HCT116 (cell line): ENCODE data around the gene WDR19. TPM values are rescaled to one million over a fixed set of nuclear protein-coding genes. Genes with fewer than 3 reads are reported as not detected.

Experiments used
- ATAC-seq: fragments of 200-7000 bp; cut with Tn5 transposase; 2 replicates; pipeline ENCODE4 v1.9.1; 2020; ENCODE audit warnings: mild to moderate bottlenecking, moderate library complexity
- BruUV-seq: library from RNA; stranded (reverse); fragments of 400-500 nt; replicated peaks from 2 replicates; lab custom pipeline; 2021; lab: Mats Ljungman, UMichigan
- CTCF ChIA-PET: fragments of 300-600 bp; sonication (Branson Sonifier 250); formaldehyde crosslinking; loops from one replicate; lab custom pipeline; 2021; ENCODE audit warnings: antibody characterized with exemption; lab: Charles Lee
- POLR2A ChIA-PET: fragments of 300-600, 350-600 bp; sonication (Branson Sonifier 250); formaldehyde crosslinking; loops from one replicate; lab custom pipeline; 2021; ENCODE audit warnings: antibody characterized with exemption; lab: Charles Lee
- RAD21 ChIA-PET, 2 experiments: fragments of 300-600 bp; sonication (Branson Sonifier 250); formaldehyde crosslinking; loops; one replicate each; lab custom pipeline; 2023; ENCODE audit warnings: low total read pairs in 2 of 2; ENCODE audit not compliant: uncharacterized antibody in 2 of 2, unreplicated experiment in 2 of 2, low non-redundant PET in 1 of 2; lab: Charles Lee
- DNase-seq: peaks from one replicate; pipeline ENCODE4 v3.0.0-alpha.2; 2010; ENCODE audit warnings: low read depth, low spot score
- H2AFZ ChIP-seq: fragments of 200-600 bp; shearing (Covaris generic), sonication (generic); 2 replicates; pipeline ENCODE4 v1.6.1; 2017; ENCODE audit warnings: low read depth, mixed run types, mixed read lengths, antibody characterized with exemption, low read length; ENCODE audit not compliant: poor library complexity, severe bottlenecking
- H3K27ac ChIP-seq: 2 replicates; pipeline ENCODE4 v1.5.1; 2012; ENCODE audit warnings: low read depth, low read length
- H3K27me3 ChIP-seq: fragments of 200-600 bp; sonication (generic); 2 replicates; pipeline ENCODE4 v1.6.1; 2016; ENCODE audit warnings: mixed run types, low read length, mixed read lengths; ENCODE audit not compliant: insufficient read depth
- H3K36me3 ChIP-seq, 2 experiments: fragments of 200-500 bp in 1 of 2; fragments of 200-600 bp in 1 of 2; sonication (Bioruptor generic) in 1 of 2; sonication (generic) in 1 of 2; 2 replicates each; pipeline versions ENCODE4 v1.5.1 to v1.6.1; 2014 to 2016; ENCODE audit warnings: low read length in 2 of 2, inconsistent platforms in 1 of 2, mixed read lengths in 1 of 2, mixed run types in 1 of 2; ENCODE audit not compliant: insufficient read depth in 2 of 2, control insufficient read depth in 1 of 2
- H3K4me1 ChIP-seq, 2 experiments: fragments of 200-600 bp in 1 of 2; sonication (generic) in 1 of 2; 2 replicates each; pipeline versions ENCODE4 v1.5.1 to v1.6.1; 2012 to 2017; ENCODE audit warnings: low read length in 2 of 2, inconsistent platforms in 1 of 2, mild to moderate bottlenecking in 1 of 2, mixed read lengths in 1 of 2, mixed run types in 1 of 2, moderate library complexity in 1 of 2; ENCODE audit not compliant: insufficient read depth in 2 of 2, control insufficient read depth in 1 of 2
- H3K4me2 ChIP-seq: fragments of 200-600 bp; sonication (generic); 2 replicates; pipeline ENCODE4 v1.6.1; 2017; ENCODE audit warnings: mixed run types, low read length, mixed read lengths
- H3K4me3 ChIP-seq, 2 experiments: fragments of 200-600 bp in 1 of 2; sonication (generic) in 1 of 2; replicated peaks in 1 of 2; 2 replicates each; pipeline ENCODE4 v1.5.1; 2011 to 2016; ENCODE audit warnings: low read length in 2 of 2, control low read depth in 1 of 2, low read depth in 1 of 2, mild to moderate bottlenecking in 1 of 2, mixed read lengths in 1 of 2, mixed run types in 1 of 2
- H3K79me2 ChIP-seq: fragments of 200-600 bp; sonication (generic); 2 replicates; pipeline ENCODE4 v1.6.1; 2017; ENCODE audit warnings: mild to moderate bottlenecking, mixed run types, low read length, moderate library complexity, mixed read lengths; ENCODE audit not compliant: insufficient read depth
- H3K9ac ChIP-seq: fragments of 200-600 bp; sonication (generic); 2 replicates; pipeline ENCODE4 v1.6.1; 2016; ENCODE audit warnings: low read length, mixed read lengths
- H3K9me2 ChIP-seq: fragments of 200-600 bp; sonication (generic), shearing (Covaris generic); 2 replicates; pipeline ENCODE4 v1.6.1; 2017; ENCODE audit warnings: mixed run types, mild to moderate bottlenecking, moderate library complexity; ENCODE audit not compliant: insufficient read depth
- H3K9me3 ChIP-seq, 2 experiments: fragments of 200-500 bp in 1 of 2; fragments of 200-600 bp in 1 of 2; sonication (Bioruptor generic) in 1 of 2; sonication (generic) in 1 of 2; 2 replicates each; pipeline ENCODE4 v1.6.1; 2014 to 2017; ENCODE audit warnings: low read length in 2 of 2, mixed read lengths in 2 of 2, inconsistent platforms in 1 of 2, low read depth in 1 of 2, mild to moderate bottlenecking in 1 of 2, mixed run types in 1 of 2, moderate library complexity in 1 of 2; ENCODE audit not compliant: control insufficient read depth in 1 of 2, insufficient read depth in 1 of 2
- H4K20me1 ChIP-seq: fragments of 200-600 bp; sonication (generic), shearing (Covaris generic); 2 replicates; pipeline ENCODE4 v1.6.1; 2017; ENCODE audit warnings: mixed run types, mild to moderate bottlenecking, moderate library complexity; ENCODE audit not compliant: insufficient read depth
- CEBPB ChIP-seq: IDR thresholded peaks from 2 replicates; pipeline ENCODE4 v1.6.1; 2012; ENCODE audit warnings: low read depth
- ELF1 ChIP-seq: IDR thresholded peaks from 2 replicates; pipeline ENCODE4 v1.6.1; 2012; ENCODE audit warnings: low read depth, borderline replicate concordance
- EZH2phosphoT487 ChIP-seq: fragments of 200-600 bp; IDR thresholded peaks from 2 replicates; pipeline ENCODE4 v1.6.1; 2018; ENCODE audit warnings: antibody characterized with exemption, borderline replicate concordance
- JUND ChIP-seq: IDR thresholded peaks from 2 replicates; pipeline ENCODE4 v1.6.1; 2012
- POLR2A ChIP-seq: IDR thresholded peaks from 2 replicates; pipeline ENCODE4 v1.7.0; 2011; ENCODE audit warnings: borderline replicate concordance; ENCODE audit not compliant: insufficient read depth, insufficient read length; ENCODE audit errors: extremely low read depth
- POLR2AphosphoS5 ChIP-seq: IDR thresholded peaks from 2 replicates; pipeline ENCODE4 v1.6.1; 2011; ENCODE audit warnings: mild to moderate bottlenecking, low read depth, low read length, moderate library complexity
- SIN3A ChIP-seq: IDR thresholded peaks from 2 replicates; pipeline ENCODE4 v1.6.1; 2012; ENCODE audit warnings: low read depth
- SP1 ChIP-seq: IDR thresholded peaks from 2 replicates; pipeline ENCODE4 v1.6.1; 2012; ENCODE audit warnings: low read depth
- SRF ChIP-seq: IDR thresholded peaks from 2 replicates; pipeline ENCODE4 v1.6.1; 2012; ENCODE audit warnings: low read depth
- TCF7L2 ChIP-seq: IDR thresholded peaks from 2 replicates; pipeline ENCODE4 v1.7.0; 2011; ENCODE audit warnings: borderline replicate concordance, inconsistent platforms; ENCODE audit not compliant: insufficient read depth, insufficient read length; ENCODE audit errors: extremely low read depth
- YY1 ChIP-seq: IDR thresholded peaks from 2 replicates; pipeline ENCODE4 v1.6.1; 2011; ENCODE audit warnings: low read length, low read depth, moderate library complexity, mild to moderate bottlenecking; ENCODE audit not compliant: insufficient replicate concordance; ENCODE audit errors: extremely low read depth
- ZFX ChIP-seq: fragments of 450-650 bp; IDR thresholded peaks from 2 replicates; pipeline ENCODE4 v1.6.1; 2017
- ZNF274 ChIP-seq: fragments of 200-500 bp; sonication (Bioruptor generic); IDR thresholded peaks from 2 replicates; pipeline ENCODE4 v1.6.1; 2014; ENCODE audit warnings: mild to moderate bottlenecking, low read depth, low read length, inconsistent platforms
- intact Hi-C: fragments of 100-400 bp; cut with micrococcal nuclease; formaldehyde crosslinking; loops from 2 replicates; pipeline ENCODE4 v1.10.0; 2022
- total RNA-seq: library from RNA; stranded (reverse); gene quantifications from one replicate; pipeline ENCODE4 v1.2.1, GENCODE V29; 2021; ENCODE audit not compliant: unreplicated experiment
- TF ChIP-seq, protein P1 (sequence below): IDR thresholded peaks from 2 replicates; pipeline ENCODE4 v1.6.1; 2012
- TF ChIP-seq, protein P2 (sequence below): IDR thresholded peaks from 2 replicates; pipeline ENCODE4 v1.6.1; 2011; ENCODE audit warnings: mild to moderate bottlenecking, low read length, moderate library complexity; ENCODE audit not compliant: insufficient replicate concordance; ENCODE audit errors: extremely low read depth
- TF ChIP-seq, protein P3 (sequence below): IDR thresholded peaks from 2 replicates; pipeline ENCODE4 v1.6.1; 2012

The WDR19 gene
- total RNA-seq, 1 experiment from 2014 or later, result 18.8 TPM

DNA sequence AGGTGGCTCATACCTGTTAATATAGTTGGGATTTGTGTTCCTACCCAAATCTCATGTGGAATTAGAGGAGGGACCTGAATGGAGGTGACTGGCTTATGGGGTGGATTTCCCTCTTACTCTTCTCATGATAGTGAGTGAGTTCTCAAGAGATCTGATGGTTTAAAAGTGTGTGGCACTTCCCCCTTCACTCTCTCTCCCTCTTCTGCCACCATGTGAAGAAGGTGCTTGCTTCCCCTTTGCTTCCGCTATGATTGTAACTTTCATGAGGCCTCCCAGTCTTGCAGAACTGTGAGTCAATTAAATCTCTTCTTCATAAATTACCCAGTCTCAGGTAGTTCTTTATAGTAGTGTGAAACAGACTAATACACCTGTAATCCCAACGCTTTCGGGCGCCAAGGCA is 28.3 kb upstream of the WDR19 start:
- no peaks in the 10 kb centered on the region for H3K27me3 ChIP-seq
- H3K9me3 ChIP-seq, result no peaks in the 10 kb centered on the region
- no peak overlapping the region for H2AFZ ChIP-seq
- intact Hi-C loops, result no loop called here
- H3K4me2 ChIP-seq, result no peak overlapping the region
- H3K27ac ChIP-seq, result no peak overlapping the region
- ATAC-seq (no peak), DNase-seq (no peak)
- no TSS peak for BruUV-seq
- H3K36me3 ChIP-seq, result no peaks in the 10 kb centered on the region
- no peak for TF ChIP-seq POLR2A
- no peak for TF ChIP-seq ELF1
- TF ChIP-seq, protein P1, sequence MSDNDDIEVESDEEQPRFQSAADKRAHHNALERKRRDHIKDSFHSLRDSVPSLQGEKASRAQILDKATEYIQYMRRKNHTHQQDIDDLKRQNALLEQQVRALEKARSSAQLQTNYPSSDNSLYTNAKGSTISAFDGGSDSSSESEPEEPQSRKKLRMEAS, result no peak
- TF ChIP-seq ZNF274, result no peak
- no peak for TF ChIP-seq SIN3A
- TF ChIP-seq EZH2phosphoT487, result no peak
- TF ChIP-seq, protein P2, sequence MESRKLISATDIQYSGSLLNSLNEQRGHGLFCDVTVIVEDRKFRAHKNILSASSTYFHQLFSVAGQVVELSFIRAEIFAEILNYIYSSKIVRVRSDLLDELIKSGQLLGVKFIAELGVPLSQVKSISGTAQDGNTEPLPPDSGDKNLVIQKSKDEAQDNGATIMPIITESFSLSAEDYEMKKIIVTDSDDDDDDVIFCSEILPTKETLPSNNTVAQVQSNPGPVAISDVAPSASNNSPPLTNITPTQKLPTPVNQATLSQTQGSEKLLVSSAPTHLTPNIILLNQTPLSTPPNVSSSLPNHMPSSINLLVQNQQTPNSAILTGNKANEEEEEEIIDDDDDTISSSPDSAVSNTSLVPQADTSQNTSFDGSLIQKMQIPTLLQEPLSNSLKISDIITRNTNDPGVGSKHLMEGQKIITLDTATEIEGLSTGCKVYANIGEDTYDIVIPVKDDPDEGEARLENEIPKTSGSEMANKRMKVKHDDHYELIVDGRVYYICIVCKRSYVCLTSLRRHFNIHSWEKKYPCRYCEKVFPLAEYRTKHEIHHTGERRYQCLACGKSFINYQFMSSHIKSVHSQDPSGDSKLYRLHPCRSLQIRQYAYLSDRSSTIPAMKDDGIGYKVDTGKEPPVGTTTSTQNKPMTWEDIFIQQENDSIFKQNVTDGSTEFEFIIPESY, result no peak
- no peak for TF ChIP-seq SP1
- no peak for TF ChIP-seq TCF7L2
- TF ChIP-seq ZFX, result no peak
- no peak for TF ChIP-seq CEBPB
- TF ChIP-seq YY1, result no peak
- no peak for TF ChIP-seq POLR2AphosphoS5
- TF ChIP-seq, protein P3, sequence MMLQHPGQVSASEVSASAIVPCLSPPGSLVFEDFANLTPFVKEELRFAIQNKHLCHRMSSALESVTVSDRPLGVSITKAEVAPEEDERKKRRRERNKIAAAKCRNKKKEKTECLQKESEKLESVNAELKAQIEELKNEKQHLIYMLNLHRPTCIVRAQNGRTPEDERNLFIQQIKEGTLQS, result no peak
- no peak for TF ChIP-seq JUND
- TF ChIP-seq SRF, result no peak
- H3K4me3 ChIP-seq, result no peak overlapping the region
- ChIA-PET CTCF (no interaction called here), RAD21 (no interaction called here), POLR2A (no interaction called here)
- H4K20me1 ChIP-seq, result no peaks in the 10 kb centered on the region
- H3K79me2 ChIP-seq, result no peaks in the 10 kb centered on the region
- no peaks in the 10 kb centered on the region for H3K9me2 ChIP-seq
- no peaks in the 10 kb centered on the region for H3K4me1 ChIP-seq
- no peak overlapping the region for H3K9ac ChIP-seq
